Measurements from ENCODE around the gene DAD1. TPM values are rescaled to one million over a fixed set of nuclear protein-coding genes. Genes with fewer than 3 reads are reported as not detected.
"Not testable (repeated sequence)": the region's sequence is repeated elsewhere in the genome, so short reads cannot be mapped to it uniquely, and the experiment has no call there.

DAD1 gene
- total RNA-seq, 1 donor from 2014 or later: 185 TPM

GRCh38 chr14:22626590-22626989 lies 37.6 kb upstream of the DAD1 start:
- no peak for DNase-seq (ENCODE audit: low spot score)
- H3K9me3 ChIP-seq (ENCODE audit: low read depth): no peaks in the 10 kb centered on the region
- TF ChIP-seq EZH2 (IDR thresholded peaks at IDR 0.05) (no peak), EZH2phosphoT487 (IDR thresholded peaks at IDR 0.05) (no peak), CTCF (IDR thresholded peaks at IDR 0.05) (no peak)
- H3K36me3 ChIP-seq: no peaks in the 10 kb centered on the region
- H3K4me3 ChIP-seq: no peak overlapping the region
- H2AFZ ChIP-seq (replicated peaks): no peak overlapping the region
- no peaks in the 10 kb centered on the region for H3K27me3 ChIP-seq
- H4K20me1 ChIP-seq (ENCODE audit: low read depth): no peaks in the 10 kb centered on the region
- no peak overlapping the region for H3K27ac Mint-ChIP-seq
- no peak overlapping the region for H3K27ac ChIP-seq
- H3K36me3 Mint-ChIP-seq: peaks cover under 1% of the 10 kb centered on the region
- no peaks in the 10 kb centered on the region for H3K27me3 Mint-ChIP-seq (ENCODE audit: insufficient read depth, low read depth)
- H3K4me2 ChIP-seq: no peak overlapping the region
- H3K4me1 ChIP-seq: no peaks in the 10 kb centered on the region
- H3K79me2 ChIP-seq (ENCODE audit: low read depth): no peaks in the 10 kb centered on the region
- no peaks in the 10 kb centered on the region for H3F3A ChIP-seq (ENCODE audit: low read depth)
- H3K9ac ChIP-seq: no peak overlapping the region
- peaks cover 11% of the 10 kb centered on the region for H3K9me3 Mint-ChIP-seq
- no peaks in the 10 kb centered on the region for H3K4me1 Mint-ChIP-seq
- H3K4me3 Mint-ChIP-seq: no peak overlapping the region

- Histone ChIP-seq H3K27ac (no peak overlapping the region), H3K36me3 (no peaks in the 10 kb centered on the region), H3K27me3 (no peaks in the 10 kb centered on the region), H3K4me1 (no peaks in the 10 kb centered on the region), H3F3A (ENCODE audit: low read depth) (no peaks in the 10 kb centered on the region), H3K4me2 (no peak overlapping the region), H3K4me3 (no peak overlapping the region), H3K9ac (no peak overlapping the region), H2AFZ (replicated peaks) (no peak overlapping the region), H3K9me3 (ENCODE audit: low read depth) (no peaks in the 10 kb centered on the region), H3K79me2 (ENCODE audit: low read depth) (no peaks in the 10 kb centered on the region), H4K20me1 (ENCODE audit: low read depth) (no peaks in the 10 kb centered on the region)
- peaks cover 2% of the 10 kb centered on the region for H3K36me3 Mint-ChIP-seq
- DNase-seq (ENCODE audit: low spot score): no peak
- no peaks in the 10 kb centered on the region for H3K4me1 Mint-ChIP-seq
- H3K27ac Mint-ChIP-seq: no peak overlapping the region
- H3K9me3 Mint-ChIP-seq: peaks cover 9% of the 10 kb centered on the region
- H3K27me3 Mint-ChIP-seq (ENCODE audit: insufficient read depth, low read depth): peaks cover 3% of the 10 kb centered on the region
- H3K4me3 Mint-ChIP-seq: no peak overlapping the region
- TF ChIP-seq CTCF (IDR thresholded peaks at IDR 0.05) (no peak), EZH2 (IDR thresholded peaks at IDR 0.05) (no peak), EZH2phosphoT487 (IDR thresholded peaks at IDR 0.05) (no peak)
Measured at GRCh38 chr14:22623047-22623446, 34.0 kb upstream of the DAD1 start.

GRCh38 chr14:22622255-22622654 lies 33.2 kb upstream of the DAD1 start:
- no peaks in the 10 kb centered on the region for H3K4me1 ChIP-seq
- Mint-ChIP-seq H3K4me3 (no peak overlapping the region), H3K36me3 (peaks cover 2% of the 10 kb centered on the region), H3K27me3 (ENCODE audit: insufficient read depth, low read depth) (peaks cover 3% of the 10 kb centered on the region), H3K9me3 (peaks cover 9% of the 10 kb centered on the region), H3K4me1 (no peaks in the 10 kb centered on the region), H3K27ac (no peak overlapping the region)
- H3K9me3 ChIP-seq (ENCODE audit: low read depth): no peaks in the 10 kb centered on the region
- H3K4me2 ChIP-seq: no peak overlapping the region
- no peak for DNase-seq (ENCODE audit: low spot score)
- no peak overlapping the region for H3K4me3 ChIP-seq
- no peaks in the 10 kb centered on the region for H3K36me3 ChIP-seq
- H2AFZ ChIP-seq (replicated peaks): no peak overlapping the region
- TF ChIP-seq CTCF (IDR thresholded peaks at IDR 0.05): no peak
- TF ChIP-seq EZH2phosphoT487 (IDR thresholded peaks at IDR 0.05): no peak
- TF ChIP-seq EZH2 (IDR thresholded peaks at IDR 0.05): no peak
- H3K79me2 ChIP-seq (ENCODE audit: low read depth): no peaks in the 10 kb centered on the region
- no peak overlapping the region for H3K9ac ChIP-seq
- no peaks in the 10 kb centered on the region for H3K27me3 ChIP-seq
- no peaks in the 10 kb centered on the region for H3F3A ChIP-seq (ENCODE audit: low read depth)
- H4K20me1 ChIP-seq (ENCODE audit: low read depth): no peaks in the 10 kb centered on the region
- no peak overlapping the region for H3K27ac ChIP-seq

GRCh38 chr14:22615765-22616164 lies 26.7 kb upstream of the DAD1 start:
- not testable (repeated sequence) for H3K36me3 Mint-ChIP-seq; H3K4me2 ChIP-seq; H3K27me3 ChIP-seq; H3K27ac ChIP-seq; H3K9ac ChIP-seq; H3K4me1 ChIP-seq; H3K9me3 Mint-ChIP-seq; H4K20me1 ChIP-seq (ENCODE audit: low read depth); H3K36me3 ChIP-seq; H3F3A ChIP-seq (ENCODE audit: low read depth); H2AFZ ChIP-seq (replicated peaks); H3K4me3 ChIP-seq; H3K79me2 ChIP-seq (ENCODE audit: low read depth); H3K27ac Mint-ChIP-seq; H3K27me3 Mint-ChIP-seq (ENCODE audit: insufficient read depth, low read depth); H3K9me3 ChIP-seq (ENCODE audit: low read depth); DNase-seq (ENCODE audit: low spot score); H3K4me3 Mint-ChIP-seq
- H3K4me1 Mint-ChIP-seq: peaks cover 14% of the 10 kb centered on the region

All from neural progenitor cell (in vitro differentiated cells).